ENCODE measurements around the gene PINLYP.
"Not testable (repeated sequence)": the region's sequence is repeated elsewhere in the genome, so short reads cannot be mapped to it uniquely, and the experiment has no call there.

Gene PINLYP

GRCh38 chr19:43582495-43582894 is 6.9 kb downstream of the PINLYP start:
- DNase-seq (ENCODE audit: low read depth): no peak

GRCh38 chr19:43584484-43584883 is 8.9 kb downstream of the PINLYP start:
- no peak for DNase-seq (ENCODE audit: low read depth)

- no peak for DNase-seq (ENCODE audit: low read depth)
Measured at GRCh38 chr19:43586346-43586745, 10.7 kb downstream of the PINLYP start.

- DNase-seq (ENCODE audit: low read depth): not testable (repeated sequence)
Measured at GRCh38 chr19:43587029-43587428, 11.4 kb downstream of the PINLYP start.

GRCh38 chr19:43589277-43589676 is 13.7 kb downstream of the PINLYP start:
- DNase-seq (ENCODE audit: low read depth): no peak

GRCh38 chr19:43589678-43590077 is 14.1 kb downstream of the PINLYP start:
- no peak for DNase-seq (ENCODE audit: low read depth)

- DNase-seq (ENCODE audit: low read depth): no peak
Measured at GRCh38 chr19:43591904-43592772, 16.5 kb downstream of the PINLYP start.

GRCh38 chr19:43592800-43593350 is 17.3 kb downstream of the PINLYP start:
- DNase-seq (ENCODE audit: low read depth): no peak

- no peak for DNase-seq (ENCODE audit: low read depth)
Measured at GRCh38 chr19:43594081-43594697, 18.6 kb downstream of the PINLYP start.

- DNase-seq (ENCODE audit: low read depth): peak; percentile 71
Measured at GRCh38 chr19:43594710-43595604, 19.4 kb downstream of the PINLYP start.

GRCh38 chr19:43595605-43595998 is 20.0 kb downstream of the PINLYP start:
- DNase-seq (ENCODE audit: low read depth): no peak

GRCh38 chr19:43595999-43596841 is 20.6 kb downstream of the PINLYP start, which contains the start of the genes IRGQ and ZNF576:
IRGQ (minus strand) TSS chr19:43596134; CDS start chr19:43595338, 796 bp downstream.
ZNF576 (plus strand) TSS chr19:43596595; CDS start chr19:43597109, 514 bp downstream.
- DNase-seq (ENCODE audit: low read depth): peak; percentile 99

- DNase-seq (ENCODE audit: low read depth): peak; percentile 40
Measured at GRCh38 chr19:43596842-43597461, 21.4 kb downstream of the PINLYP start.

- no peak for DNase-seq (ENCODE audit: low read depth)
Measured at GRCh38 chr19:43597876-43598275, 22.3 kb downstream of the PINLYP start.

GRCh38 chr19:43598445-43599240 is 23.0 kb downstream of the PINLYP start:
- DNase-seq (ENCODE audit: low read depth): no peak

GRCh38 chr19:43599635-43600295 is 24.2 kb downstream of the PINLYP start:
- no peak for DNase-seq (ENCODE audit: low read depth)

- DNase-seq (ENCODE audit: low read depth): not testable (repeated sequence)
Measured at GRCh38 chr19:43600326-43600725, 24.7 kb downstream of the PINLYP start.

- no peak for DNase-seq (ENCODE audit: low read depth)
Measured at GRCh38 chr19:43605875-43606568, 30.4 kb downstream of the PINLYP start.
